Measurements from ENCODE around the gene IFT27.

DNA sequence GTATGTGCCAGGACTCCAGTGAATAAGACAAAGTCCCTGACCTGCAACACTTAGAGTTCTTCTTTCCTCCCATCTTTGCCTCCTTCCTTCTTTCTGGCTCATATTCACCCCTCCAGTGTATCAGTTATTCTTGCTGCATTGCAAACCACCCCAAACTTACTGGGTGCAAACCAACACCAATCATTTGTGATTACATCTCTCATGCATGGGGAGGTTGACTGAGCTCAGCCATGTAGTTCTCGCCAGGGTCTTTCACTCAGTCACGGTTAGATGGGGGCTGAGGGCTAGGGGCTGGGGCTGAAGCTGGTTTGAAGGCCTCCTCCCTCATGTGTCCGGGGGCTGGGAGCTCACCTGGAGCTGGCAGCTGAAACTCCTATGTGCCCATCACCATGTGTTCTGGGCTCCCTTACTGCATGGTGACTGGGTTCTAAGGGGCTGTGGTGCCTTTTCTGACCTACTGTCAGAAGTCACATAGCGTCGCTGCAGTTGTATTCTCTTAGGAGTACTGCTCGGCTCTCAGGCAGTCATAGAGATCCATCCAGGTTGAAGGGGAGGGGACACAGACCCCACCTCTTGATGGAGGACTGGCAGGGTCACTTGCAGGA lies 37.4 kb downstream of the IFT27 start:
- TF ChIP-seq, protein P1, sequence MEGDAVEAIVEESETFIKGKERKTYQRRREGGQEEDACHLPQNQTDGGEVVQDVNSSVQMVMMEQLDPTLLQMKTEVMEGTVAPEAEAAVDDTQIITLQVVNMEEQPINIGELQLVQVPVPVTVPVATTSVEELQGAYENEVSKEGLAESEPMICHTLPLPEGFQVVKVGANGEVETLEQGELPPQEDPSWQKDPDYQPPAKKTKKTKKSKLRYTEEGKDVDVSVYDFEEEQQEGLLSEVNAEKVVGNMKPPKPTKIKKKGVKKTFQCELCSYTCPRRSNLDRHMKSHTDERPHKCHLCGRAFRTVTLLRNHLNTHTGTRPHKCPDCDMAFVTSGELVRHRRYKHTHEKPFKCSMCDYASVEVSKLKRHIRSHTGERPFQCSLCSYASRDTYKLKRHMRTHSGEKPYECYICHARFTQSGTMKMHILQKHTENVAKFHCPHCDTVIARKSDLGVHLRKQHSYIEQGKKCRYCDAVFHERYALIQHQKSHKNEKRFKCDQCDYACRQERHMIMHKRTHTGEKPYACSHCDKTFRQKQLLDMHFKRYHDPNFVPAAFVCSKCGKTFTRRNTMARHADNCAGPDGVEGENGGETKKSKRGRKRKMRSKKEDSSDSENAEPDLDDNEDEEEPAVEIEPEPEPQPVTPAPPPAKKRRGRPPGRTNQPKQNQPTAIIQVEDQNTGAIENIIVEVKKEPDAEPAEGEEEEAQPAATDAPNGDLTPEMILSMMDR (IDR thresholded peaks at IDR 0.05), result no peak
- TF ChIP-seq POLR2A (IDR thresholded peaks at IDR 0.05), result no peak
